Measurements from ENCODE around the gene SATB1.
"Not testable (repeated sequence)": the region's sequence is repeated elsewhere in the genome, so short reads cannot be mapped to it uniquely, and the experiment has no call there.

SATB1 gene

GRCh38 chr3:18349197-18349798 is 75.8 kb downstream of the SATB1 start:
- no peak for DNase-seq

GRCh38 chr3:18346097-18346496 is 79.0 kb downstream of the SATB1 start:
- no peak for DNase-seq

DNA sequence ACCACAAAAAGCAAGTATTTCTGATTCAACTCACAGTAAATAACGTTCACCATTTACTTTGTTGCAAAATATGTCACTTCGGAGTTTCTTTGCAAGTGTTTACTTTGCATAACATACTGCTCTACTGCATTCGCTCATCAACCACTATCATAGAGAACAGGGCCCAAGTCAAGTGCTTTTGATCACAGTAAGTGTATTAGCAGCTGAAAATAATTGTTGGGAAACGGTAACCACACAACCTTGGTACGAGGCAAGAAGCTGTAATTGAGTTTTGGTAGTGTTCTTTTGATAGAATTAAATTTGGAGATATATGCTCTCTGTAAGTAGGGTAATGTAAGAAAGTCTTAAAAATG is 80.1 kb downstream of the SATB1 start:
- no peak for DNase-seq

DNA sequence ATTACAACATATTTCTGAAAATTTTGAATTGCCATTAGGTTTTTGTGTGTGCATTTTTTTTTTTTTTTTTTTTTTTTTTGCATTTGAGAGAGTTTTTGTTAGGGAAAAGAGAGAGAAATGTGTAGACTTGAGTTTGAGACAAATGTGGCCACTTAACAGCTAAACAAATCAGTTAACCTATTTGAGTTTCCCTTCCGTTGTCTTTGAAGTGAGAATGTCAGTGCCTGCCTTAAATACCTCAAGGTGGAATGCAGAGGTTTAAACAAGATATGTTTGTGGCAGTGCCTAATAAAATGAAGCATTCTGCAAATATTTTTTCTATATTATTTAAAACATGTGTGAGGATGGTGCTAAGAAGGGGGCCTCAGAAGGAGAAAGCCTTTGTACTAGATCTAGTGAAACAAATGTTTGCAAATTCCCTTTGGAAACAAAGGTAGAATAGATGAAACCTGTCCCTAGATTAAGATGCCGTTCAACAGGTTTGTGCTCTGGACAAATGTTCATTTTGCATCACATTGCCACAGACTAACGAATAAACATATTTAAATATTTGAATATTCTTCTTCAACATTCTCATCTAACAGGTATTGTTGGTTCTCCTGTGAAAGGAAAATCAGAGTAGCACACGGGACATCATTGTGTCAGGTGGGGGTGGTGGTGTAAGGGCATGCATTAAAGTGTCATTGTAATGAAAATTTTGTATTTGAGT is 80.7 kb downstream of the SATB1 start:
- no peak for DNase-seq

GRCh38 chr3:18343809-18344208 is 81.3 kb downstream of the SATB1 start:
- DNase-seq, result no peak

DNA sequence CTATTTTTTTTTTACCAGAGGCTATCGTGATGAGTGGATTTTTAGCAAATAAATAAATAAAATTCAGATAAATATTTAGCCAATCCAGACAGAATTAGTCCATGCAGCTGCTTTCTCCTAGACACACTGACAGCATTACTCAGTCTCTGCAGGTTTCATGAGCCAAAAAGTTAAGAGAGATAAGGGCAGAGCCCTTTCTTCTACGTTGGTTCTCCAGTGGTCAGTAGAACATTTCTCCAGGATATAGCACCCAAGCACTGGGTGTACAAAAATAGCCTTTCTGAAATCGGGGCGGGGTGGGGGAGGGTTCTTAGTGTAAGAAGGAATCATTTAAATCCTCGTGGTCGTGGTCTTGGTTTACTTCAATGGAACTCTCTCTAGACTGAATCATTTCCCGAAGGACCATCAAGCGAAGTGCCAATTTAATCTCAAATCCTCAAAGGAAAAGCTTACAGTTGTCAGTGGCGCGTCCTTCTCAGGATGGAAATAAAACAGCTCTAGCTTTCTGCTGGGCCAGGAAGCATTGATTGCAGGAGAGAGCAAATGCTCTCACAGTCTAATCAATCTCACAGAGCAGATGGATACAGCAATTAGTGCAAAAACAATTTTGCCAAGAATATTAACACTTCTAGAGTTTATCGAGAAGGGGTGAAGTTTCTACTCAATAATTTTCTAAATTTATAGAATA is 86.2 kb downstream of the SATB1 start:
- no peak for DNase-seq

DNA sequence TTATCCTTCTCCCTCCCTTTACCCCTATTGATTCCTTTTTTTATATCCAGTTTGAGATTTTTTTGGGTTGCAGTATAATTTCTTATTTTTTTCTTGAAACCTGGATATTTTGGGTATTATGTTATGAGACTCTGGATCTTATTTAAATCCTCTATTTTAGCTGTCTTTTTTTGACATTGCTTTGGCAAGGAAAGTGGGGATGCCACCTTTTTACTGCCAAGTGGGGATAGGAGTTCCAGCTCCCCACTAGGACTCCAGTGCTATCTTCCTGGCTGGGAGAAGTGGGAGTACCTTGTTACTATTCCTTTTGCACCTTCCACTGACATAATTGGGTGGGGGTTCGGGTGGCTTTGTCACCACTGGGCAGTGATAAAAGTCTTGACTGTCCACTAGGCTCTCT is 87.9 kb downstream of the SATB1 start:
- DNase-seq, result no peak

- no peak for DNase-seq
These were observed 90.1 kb downstream of the SATB1 start for GRCh38 chr3:18334837-18335601.

DNA sequence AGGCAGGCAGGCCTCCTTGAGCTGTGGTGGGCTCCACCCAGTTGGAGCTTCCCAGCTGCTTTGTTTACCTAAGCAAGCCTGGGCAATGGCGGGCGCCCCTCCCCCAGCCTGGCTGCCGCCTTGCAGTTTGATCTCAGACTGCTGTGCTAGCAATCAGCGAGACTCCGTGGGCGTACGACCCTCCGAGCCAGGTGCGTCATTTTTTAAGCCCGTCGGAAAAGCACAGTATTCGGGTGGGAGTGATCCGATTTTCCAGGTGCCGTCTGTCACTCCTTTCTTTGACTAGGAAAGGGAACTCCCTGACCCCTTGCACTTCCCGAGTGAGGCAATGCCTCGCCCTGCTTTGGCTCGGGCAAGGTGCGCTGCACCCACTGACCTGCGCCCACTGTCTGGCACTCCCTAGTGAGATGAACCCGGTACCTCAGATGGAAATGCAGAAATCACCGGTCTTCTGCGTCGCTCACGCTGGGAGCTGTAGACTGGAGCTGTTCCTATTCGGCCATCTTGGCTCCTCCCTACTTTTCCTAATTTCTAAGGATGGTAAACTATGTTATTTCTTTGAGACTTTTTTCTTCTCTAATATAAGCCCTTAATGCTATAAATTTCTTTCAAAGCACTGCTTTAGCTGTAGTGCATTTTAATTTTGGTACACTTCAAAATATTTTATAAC is 94.2 kb downstream of the SATB1 start:
- DNase-seq, result not testable (repeated sequence)

GRCh38 chr3:18308096-18308650 is 117.0 kb downstream of the SATB1 start:
- DNase-seq, result no peak

GRCh38 chr3:18307529-18307928 is 117.6 kb downstream of the SATB1 start:
- DNase-seq, result no peak

DNA sequence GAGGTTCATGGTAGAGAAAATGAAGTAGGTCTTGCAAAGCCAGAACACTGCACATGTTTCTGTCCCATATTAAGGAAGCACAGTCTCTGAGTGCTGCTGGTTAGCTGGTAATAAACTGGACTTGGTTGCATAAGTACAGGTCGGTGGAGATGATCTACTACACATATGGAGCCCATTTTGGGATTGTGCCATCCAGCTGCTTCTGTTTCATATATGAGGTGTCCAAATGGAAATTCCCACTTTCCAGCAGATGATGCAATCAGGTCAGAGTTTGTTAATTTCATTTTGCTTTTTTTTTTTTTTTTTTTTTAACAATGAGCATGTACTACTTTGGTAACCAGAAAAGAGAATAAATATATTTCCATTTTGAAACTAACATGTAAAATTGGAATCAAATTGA is 122.6 kb downstream of the SATB1 start:
- DNase-seq, result no peak

GRCh38 chr3:18301781-18302180 is 123.4 kb downstream of the SATB1 start:
- DNase-seq, result no peak

DNA sequence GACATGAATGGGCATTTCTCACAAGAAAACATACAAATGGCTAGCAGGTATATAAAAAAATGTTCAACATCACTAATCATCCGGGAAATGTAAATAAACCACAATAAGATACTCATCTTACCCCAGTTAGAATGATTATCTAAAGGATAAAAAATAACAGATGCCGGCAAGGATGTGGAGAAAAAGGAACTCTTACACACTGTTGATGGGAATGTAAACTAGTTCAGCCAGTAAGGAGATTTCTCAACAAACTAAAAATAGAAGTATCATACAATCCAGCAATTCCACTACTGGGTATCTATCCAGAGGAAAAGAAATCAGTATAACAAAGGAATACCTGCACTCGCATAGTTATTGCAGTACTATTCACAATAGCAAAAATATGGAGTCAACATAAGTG is 124.2 kb downstream of the SATB1 start:
- no peak for DNase-seq

- no peak for DNase-seq
These were observed 128.0 kb downstream of the SATB1 start for GRCh38 chr3:18297126-18297525.
